HG03432 (cell line): ENCODE results near the gene CYB5D1.
"Not testable (repeated sequence)": the region's sequence is repeated elsewhere in the genome, so short reads cannot be mapped to it uniquely, and the experiment has no call there.

Source experiments
- ATAC-seq: cut with Tn5 transposase; IDR thresholded peaks from one replicate; pipeline ENCODE4 v1.9.1; 2021; ENCODE audit warnings: mild to moderate bottlenecking, moderate library complexity; ENCODE audit not compliant: unreplicated experiment

Gene CYB5D1

DNA sequence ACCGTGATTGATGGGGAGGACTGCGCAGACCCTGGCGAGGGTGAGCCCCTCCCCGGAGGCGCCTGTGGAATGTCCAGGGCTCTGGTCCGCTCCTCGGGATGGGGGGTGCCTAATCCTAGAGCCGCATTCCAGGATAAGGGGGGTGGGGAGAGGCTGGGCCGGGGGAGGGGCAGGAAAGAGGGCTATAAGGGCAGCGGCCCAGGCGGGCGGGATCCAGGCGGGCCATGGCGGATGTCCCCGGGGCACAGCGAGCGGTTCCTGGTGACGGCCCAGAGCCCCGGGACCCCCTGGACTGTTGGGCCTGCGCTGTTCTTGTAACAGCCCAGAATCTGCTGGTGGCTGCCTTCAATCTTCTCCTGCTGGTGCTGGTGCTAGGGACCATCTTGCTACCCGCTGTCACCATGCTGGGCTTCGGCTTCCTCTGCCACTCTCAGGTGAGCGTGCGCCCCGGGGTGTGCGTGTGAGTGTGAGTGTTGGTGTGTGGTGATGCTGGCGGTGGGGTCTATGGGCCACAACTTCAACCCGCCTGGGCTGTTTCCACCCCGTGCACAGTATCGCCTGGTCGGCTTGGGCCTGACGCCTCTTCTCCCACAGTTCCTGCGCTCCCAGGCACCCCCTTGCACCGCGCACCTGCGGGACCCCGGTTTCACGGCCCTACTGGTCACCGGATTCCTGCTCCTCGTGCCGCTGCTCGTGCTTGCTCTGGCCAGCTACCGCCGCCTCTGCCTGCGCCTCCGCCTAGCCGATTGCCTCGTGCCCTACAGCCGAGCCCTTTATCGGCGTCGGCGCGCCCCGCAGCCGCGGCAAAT lies 2.7 kb upstream of the CYB5D1 start, which contains the start of gene TMEM88:
TSS of gene TMEM88 (plus strand) at position 216 of the 809 bp plus-strand sequence. CDS start at position 225, 9 bp downstream.
- ATAC-seq, result no peak

DNA sequence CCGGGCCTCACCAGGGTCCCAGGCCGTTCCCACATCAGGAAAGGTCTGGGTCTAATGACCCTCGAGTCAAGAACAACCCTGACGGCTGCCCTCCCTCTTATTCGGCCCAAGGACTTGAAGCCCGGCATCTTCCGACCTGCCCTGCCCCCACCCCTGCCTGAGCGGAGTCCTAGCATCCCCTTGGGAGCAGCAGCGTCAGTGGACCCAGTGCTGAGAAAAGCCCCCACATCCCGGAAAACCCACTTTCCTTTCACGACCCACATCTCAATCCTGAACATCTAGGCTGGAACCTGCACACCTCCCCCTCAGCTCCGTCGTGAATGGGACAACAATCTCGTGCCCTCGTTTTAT lies 2.2 kb upstream of the CYB5D1 start:
- no peak for ATAC-seq

DNA sequence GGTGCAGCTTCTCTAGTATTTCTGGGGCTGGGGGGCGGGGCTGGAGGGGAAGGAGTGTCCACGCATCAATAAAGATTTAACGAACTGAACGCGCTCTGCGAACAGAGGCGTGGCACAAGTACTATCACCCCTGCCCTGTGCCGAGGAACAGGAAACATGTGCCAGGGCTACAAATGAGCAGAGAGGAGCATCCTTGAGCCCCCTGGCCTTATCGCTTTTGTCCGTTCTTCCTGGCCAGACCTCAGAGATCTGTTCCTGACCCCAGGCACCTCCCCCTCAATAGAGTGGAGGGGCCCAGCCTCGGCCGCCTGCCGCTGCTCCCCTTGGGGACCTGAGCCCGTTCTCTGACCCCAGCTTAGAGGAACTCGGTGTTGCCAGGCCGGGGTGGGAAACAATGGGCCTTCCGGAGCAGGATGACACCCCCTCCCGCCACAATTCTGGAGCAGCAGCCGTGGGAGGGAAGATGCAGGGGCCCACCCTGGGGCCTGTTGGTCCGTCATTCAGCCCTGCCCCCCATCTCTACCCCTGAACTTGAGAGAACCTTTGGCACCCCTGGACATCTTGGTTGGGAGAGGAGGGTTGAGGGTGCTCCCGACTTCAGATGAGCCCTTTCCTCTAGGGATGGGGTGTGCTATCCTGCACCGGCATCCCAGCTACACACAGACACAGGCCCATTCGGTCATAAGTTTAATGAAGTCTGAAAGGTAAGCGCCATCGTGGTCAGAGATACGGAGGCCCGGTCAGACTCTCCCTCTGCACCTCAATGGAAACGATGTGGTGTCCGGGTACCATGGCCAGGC lies 1.6 kb upstream of the CYB5D1 start:
- no peak for ATAC-seq

DNA sequence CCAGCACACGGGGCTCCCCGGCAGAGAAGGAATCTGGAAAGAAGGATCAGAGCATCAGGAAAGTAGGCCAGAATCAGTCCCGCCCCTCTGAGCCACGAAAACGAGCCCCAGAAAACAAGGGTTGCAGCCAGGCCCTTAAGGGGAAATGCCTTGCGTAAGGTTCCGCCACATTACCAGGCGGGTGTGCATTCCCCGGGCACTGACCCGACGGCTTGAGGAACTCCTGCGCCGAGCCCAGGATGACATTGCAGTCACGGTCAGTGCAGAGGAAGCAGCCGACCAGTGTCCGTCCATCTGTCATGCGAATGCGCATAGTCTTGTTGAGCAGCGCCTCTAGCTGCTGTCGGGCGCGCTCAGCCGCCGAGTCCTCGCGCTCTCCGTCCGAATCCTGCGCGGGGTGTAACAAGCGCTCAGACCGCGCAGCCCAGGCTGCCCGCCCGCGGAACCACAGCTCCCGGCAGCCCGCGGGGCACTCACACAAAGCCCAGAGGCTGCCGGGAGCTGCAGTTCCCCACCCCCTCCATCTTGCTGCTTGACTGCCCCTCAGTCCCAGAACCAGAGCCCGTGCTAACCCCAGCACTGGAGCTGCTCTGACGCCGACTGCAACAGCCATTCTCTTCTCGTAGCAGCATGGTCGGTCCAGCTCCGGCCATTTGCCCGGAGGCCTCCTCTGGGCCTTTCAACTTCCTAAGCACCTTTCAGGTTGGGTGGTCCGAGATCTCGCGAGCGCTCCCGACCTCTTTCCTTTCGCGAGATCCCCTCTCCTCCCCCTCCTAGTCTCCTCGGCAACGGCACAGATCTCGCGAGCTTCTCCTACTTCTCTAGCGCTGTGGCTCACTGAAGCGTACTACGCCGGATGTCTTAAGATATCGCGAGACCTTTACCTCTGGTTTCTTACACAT lies 741 bp upstream of the CYB5D1 start, which contains the start of gene NAA38:
TSS of gene NAA38 (minus strand) at position 749 of the 902 bp plus-strand sequence. CDS start at position 653, 96 bp downstream.
- peak; percentile 77 for ATAC-seq

DNA sequence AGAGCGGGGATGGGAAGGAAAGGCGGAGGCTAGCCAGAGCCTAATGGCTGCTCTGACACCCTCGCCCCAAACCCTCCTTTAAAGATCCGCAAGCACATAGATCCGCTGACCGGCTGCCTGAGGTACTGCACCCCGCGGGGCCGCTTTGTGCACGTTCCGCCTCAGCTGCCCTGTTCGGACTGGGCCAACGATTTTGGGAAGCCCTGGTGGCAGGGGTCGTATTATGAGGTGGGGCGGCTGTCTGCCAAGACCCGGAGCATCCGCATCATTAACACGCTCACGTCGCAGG lies 663 bp downstream of the CYB5D1 start:
- no peak for ATAC-seq

DNA sequence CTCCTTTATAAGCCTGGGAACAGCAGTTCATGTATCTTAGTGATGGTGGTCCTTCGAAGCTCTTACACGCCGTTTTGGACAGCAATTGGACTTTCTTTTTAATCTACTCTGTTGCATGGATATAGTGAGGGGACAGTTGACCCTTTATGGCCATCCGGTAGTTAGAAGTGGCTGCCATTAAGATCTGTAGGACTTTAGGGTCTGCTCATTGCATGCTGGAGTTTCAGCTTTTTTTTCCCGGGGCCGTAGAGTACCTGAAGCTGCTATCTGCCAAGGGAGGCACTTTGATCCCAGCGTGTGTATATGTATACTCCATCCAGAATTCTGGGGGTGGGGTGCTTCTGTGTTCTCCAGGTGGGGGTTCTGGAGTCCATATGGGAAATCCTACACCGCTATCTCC lies 1.2 kb downstream of the CYB5D1 start:
- ATAC-seq, result no peak

DNA sequence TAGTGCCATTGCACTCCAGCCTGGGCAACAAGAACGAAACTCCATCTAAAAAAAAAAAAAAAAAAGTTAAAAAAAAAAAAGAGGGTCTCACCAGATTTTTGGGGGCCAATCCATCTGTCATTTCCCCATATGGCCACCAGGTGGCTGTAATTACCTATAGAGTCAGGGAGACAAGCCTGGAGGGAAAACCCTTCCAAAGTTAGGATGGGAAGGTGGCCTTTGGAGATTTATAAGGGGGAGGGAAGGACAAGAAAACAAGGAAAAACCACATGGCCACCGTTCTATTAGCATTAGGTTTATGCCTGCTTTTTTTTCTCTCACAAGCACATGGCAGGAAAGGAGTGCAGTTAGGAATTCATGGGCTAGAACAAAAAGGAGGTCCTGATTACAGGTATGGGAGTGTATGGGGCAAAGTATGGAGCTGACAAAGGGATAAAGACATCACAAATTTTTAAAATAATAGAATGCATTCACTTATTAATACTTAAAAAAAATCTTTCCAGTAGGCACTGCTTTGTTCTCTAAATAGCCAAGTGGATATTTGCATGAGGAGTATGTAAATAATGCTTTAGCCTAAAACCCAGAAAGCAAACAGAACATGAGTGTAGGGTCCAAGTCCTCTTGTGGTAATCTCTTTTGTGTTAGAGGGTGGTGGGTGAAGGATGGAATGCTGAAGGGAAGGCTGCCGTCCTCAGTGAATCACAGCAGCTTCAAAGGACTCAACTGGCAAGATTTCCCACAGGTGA lies 5.1 kb downstream of the CYB5D1 start:
- no peak for ATAC-seq

DNA sequence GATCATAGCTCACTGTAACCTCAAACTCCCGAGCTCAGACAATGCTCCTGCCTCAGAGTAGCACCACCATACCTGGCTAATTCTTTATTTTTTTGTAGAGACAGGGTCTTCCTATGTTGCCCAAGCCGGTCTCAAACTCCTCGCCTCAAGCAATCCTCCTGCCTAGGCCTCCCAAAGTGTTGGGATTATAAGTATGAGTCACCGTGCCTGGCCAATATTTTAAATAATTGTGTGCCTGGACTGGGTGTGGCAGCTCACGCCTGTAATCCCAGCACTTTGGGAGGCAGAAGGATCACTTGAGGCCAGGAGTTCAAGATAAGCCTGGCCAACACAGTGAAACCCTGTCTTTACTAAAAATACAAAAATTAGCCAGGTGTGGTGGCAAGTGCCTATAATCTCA lies 6.6 kb downstream of the CYB5D1 start:
- not testable (repeated sequence) for ATAC-seq

DNA sequence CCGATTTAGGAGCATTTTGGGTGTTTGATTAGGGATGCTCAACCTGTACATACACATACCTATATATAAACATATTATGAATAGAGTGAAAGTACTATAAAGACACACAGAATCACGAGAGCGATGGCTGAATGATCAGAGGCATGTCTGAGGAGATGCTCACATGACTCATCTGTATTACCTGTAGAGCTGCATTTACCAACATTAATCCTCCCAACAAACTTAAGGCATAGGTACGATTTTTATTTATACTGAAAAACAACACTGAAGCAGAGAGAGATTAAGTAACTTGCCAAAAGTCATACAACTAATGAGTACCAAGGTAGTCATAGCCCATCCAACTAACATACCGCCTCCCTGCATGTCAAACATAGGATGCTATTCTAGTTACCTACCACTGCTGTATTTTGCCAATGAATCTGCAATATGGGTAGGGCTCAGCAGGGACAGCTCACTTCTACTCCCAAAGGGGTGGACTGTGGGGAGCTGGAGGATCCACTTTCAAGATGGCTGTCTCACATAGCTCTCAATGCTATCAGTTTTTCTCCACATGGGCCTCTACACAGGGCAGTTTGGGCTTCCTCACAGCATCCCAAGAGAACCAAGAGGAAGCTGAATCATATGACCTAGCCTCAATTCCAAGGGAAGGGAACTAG lies 7.3 kb downstream of the CYB5D1 start:
- no peak for ATAC-seq

DNA sequence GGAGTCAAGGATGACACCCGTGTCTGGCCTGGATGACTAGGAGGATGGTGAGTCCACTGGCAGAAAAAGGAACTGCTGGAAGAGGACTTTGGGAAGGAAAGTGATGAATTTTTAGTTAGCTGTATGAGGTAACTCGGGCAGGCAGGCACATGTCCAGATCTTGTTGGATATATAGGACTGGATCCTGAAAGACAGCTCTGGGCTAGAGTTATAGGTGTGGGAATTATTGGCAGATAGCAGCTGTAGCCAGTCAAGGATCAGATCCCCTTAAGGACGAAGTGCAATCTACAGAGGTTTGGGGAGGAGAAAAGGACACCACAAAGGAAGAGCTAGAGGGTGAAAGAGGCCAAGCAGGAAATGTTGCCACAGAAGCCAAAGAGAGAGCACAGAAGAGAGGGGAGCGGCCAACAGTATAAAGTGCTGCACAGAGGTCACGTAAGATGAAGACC lies 10.1 kb downstream of the CYB5D1 start:
- ATAC-seq, result no peak

DNA sequence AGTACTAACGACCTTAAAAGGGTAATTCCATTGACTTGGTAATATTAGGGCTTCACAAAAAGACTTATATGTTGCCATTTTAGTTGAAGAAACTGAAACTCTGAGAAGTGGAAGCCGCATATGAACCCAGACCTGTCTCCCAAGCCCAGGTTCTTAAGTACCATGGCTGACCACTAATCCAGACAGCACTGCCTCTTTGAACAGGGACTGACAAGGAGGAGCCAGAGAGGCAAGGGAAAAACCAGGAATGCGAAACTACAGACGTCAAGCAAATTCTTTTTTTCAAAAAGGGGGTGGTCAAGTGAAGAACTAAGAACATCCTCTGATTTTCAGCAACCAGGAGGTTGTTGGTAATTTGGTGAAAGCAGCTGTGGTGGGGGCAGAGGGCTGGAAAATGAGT lies 15.2 kb downstream of the CYB5D1 start:
- ATAC-seq, result no peak

DNA sequence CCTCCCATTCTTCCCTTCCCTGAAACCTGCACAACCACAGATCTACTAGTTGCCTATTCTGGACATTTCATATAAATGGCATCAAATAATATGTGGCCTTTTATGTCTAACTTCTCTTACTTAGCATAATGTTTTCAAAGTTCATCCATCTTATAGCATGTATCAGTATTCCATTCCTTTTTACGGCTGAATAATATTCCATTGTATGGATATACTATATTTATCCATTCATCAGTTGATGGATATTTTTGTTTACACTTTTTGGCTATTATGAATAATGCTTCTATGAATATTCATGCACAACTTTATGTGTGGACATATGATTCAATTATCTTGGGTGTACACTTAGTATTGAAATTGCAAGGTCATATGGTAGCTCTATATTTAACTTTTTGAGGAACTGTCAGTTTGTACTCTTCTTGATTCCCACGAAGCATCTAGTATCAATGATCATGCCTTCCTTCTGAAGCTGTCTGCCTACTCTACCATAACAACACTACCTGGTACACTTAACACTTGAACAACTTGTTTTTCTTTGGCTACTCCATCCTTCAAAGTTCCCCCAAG lies 18.1 kb downstream of the CYB5D1 start:
- no peak for ATAC-seq

DNA sequence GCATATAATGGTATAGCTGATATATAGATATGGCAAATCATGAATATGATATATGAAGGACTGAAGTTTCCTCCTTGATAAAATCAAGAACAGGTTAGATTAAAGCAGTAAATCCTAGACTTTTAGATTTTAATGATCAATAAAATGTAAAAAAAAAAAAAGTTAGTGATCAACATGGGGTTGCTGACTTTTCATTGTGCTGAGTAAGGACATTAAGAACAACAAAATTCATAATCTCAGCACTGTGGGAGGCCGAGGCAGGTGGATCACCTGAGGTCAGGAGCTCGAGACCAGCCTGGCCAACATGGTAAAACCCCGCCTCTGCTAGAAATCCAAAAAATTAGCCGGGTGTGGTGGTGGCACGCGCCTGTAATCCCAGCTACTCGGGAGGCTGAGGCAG lies 20.4 kb downstream of the CYB5D1 start:
- no peak for ATAC-seq

DNA sequence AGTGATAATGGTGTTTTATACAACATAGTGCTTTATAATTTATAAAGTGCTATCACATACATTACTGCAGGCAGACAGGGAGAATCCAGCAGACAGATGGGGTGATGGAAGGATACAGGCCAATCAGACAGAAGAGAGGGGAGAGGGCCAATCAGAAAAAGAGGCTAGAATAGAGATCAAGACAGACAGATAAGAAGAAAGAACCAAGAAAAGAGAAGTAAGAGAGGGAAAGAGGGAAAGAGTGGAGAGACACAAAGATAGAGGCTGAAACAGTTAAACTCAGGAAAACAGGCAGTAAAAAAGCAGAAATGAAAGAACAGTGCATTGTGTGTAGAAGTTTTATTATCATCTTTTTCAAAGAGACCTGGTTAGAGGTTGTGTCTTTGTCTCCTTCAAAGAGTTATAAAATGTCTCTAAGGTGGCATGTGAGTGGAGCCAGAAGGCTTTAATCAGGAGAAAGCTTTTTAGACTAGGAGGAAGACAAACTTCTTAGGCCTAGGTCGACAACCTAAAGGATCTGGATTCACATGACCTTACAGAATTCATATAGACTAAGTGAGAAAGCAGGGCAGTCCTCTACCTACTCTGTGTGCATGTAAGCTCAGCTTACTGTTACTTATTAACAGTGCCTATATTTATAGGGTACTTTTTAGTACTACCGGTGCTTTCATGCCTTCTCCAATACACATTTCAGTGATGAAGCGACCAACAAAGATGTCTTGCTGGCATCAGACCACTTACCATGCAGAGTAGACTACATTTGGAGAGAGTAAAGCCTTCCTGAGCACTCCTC lies 22.5 kb downstream of the CYB5D1 start:
- ATAC-seq, result no peak

DNA sequence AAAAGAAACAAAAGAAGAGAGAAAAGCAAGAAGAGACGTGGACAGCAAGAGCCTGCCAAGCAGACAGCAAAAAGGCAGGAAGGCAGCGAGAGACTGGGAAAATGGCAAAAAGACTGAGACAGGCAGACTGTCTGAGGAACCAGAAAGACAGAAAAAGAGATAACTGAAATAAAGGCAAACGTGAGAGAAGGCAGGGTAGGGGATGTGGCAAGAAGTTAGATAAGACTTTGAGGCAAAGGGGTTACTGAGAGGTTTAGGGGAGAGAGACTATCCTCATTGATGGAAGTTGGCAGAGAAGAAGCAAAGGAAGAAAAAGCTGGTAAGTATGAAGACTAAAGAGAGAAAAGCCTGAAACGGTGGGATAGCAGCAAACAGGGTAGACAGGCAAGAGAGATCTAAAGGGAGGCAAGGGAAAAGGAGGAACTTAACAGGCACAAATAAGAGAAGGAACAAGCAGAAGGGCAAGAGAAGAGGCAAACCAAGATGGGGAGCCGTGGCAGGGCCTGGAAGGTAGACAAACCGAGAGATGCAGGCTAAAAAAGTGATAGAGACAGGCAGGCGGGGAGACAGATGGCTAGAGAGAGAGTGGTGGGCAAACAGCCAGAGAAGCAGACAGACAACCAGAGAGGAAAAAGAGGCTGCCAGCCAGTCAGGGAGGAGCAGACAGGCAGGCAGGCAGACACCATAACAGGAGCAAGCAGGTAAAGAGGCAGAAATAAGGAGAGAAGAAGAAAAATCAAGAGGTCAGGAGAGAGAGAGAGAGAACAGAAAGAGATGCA lies 23.7 kb downstream of the CYB5D1 start:
- ATAC-seq, result no peak

DNA sequence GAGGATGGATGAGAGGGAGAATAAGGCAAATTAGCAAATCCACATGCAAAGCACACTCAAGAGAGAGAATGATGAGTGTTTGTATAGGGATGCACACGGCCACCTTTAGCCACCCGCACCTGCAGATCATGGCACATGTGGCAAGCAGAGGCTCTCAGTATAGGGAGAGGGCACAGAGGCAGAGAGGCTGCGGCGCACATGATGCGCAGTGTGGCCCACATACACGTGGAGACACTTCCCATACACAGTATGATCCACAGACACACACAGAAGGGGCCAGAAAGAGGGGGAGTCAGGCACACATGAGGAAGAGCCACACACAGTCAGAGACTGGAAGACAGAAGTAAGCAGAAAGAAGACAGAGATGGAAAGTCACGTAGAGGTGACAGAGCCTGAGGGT lies 24.3 kb downstream of the CYB5D1 start:
- no peak for ATAC-seq

DNA sequence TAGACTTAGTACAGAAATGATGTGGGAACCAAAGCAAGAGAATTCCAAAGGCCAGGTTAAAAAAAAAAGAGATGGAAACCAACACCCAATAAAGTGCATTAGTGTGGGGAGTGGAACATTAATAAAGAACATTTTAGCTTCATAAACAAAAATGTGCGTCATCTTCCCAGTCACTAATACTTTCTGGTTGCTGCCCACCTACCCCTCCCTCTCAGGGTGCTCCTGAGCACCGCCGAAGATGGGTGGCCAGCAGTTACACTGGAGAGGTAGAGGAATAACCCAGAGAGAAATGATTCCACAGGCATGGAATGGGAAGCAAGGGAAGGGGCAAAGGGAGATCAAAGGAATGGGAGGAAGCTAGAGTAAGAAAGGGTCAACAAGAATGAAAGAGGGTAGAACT lies 24.8 kb downstream of the CYB5D1 start:
- no peak for ATAC-seq

DNA sequence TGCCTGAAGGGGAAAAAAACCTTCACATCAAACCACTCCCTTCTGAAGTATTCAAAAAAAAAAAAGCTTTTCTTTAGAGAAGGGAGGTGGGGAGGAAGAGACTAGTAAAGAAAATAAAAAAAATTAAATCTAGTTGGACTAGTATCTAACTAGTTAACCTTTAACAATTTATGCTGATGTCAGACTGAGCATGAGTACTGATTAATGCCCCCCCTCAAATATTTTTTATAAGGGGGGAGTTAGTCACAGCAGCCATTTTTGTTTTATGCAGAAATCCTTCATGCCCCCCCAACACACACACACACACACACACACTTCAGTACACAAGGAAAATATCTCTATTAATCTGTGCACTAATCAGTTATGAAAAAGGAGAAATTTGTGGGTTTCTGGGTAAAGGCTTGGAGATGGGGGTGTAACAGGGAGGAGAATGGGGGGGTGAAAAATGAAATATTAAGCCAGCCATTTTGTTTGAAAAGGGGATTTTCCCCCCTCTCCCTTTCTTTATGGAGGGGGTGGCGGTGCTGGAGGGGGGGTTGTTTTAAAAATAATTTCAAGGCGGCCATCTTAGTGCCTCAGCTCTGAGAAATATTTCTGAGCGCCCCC lies 26.1 kb downstream of the CYB5D1 start:
- no peak for ATAC-seq
